HG03571 (cell line): Measurements from ENCODE around the gene CDH4.

Experiments
- ATAC-seq: cut with Tn5 transposase; IDR thresholded peaks from one replicate; pipeline ENCODE4 v1.9.1; 2021; ENCODE audit not compliant: unreplicated experiment

CDH4 gene

DNA sequence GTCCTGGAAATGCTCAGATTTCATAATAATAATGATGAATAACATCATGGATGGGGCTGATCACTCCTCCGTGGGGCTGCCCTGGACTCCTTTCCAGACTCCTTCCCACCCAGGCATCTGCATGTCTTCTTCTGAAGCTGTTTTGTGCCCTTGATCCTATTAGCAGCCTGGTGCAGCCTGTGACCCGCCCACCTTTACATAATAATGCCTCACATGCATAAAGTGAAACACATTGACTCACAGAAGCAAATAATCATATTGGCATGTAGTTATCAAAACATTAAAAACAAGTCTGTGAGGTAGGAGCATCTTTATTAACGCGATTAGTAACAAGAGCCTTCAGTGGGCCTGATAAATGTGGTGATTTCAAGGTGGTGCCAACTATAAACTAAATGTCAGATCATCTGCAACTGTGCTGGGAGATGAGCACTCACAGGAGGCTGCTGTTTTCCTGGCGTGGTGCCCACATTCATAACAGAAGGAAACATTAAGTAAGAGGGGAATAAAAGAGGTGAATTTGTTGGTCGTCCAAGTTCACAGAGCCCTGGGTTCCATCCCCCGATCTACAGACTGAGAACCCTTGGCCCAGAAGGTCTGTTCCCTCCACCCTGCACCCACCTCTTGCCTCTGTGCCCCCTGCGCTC, 344.7 kb downstream of the CDH4 start:
- ATAC-seq: no peak

DNA sequence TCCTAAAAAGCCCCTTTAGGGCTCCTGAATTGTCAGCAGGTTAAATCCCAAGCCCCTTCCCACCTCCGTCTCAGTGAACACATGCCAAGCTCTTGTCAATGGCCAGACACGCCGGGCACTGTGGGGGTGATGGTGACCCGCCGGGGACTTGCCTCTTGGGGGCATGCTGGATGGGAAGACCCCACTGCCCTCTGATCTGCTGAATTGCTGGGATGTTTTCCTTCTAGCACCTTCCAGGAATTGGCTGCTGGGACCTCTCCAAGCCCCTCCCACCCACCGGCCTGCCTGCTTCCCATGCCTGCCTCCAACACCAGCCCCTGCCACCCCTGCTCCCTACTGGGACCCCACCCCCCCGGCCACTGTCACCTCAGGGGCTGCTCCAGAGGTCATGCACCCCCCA, 345.9 kb downstream of the CDH4 start:
- ATAC-seq: no peak

DNA sequence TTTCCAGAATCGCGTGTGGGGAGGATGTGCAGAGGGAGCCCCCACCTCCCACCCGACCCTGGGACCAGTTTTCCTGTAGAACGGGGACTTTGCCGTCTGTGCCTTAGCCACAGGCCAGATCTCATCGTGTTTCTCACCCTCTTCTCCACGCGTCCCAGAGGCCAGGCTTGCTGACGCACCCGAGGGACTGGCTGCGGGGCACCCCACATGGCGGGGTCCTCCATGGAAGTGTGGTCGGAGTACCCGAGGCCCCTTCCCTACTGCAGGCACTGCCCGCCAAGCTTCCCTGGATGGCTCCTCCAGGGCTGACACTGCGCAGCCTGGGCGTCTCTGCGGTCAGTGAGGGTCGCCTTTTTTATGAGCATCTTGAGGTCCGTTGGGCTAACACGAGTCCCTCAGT, 346.5 kb downstream of the CDH4 start:
- no peak for ATAC-seq

DNA sequence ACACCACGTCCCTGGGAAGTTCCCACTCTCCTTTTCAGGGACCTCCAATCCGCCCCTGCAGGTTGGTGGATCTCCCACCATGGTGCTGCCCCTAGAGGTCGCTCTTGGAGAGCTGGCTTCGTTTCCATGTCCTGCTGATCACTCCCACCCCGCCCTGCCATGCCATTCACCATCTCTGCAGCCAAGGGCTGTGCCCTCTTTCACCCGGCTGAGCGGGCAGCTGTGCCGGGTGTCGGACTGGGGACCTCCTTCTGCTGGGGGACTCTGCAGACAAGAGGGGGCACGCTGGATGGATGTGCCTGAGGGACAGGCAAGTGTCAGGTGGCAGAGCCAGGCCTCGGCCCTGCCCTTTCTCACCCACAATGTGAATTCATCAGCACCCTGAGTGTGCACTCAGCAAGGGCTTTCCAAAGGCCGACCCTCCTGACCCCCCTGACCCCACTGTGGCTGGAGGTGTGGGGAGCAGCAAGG, 347.0 kb downstream of the CDH4 start:
- no peak for ATAC-seq

DNA sequence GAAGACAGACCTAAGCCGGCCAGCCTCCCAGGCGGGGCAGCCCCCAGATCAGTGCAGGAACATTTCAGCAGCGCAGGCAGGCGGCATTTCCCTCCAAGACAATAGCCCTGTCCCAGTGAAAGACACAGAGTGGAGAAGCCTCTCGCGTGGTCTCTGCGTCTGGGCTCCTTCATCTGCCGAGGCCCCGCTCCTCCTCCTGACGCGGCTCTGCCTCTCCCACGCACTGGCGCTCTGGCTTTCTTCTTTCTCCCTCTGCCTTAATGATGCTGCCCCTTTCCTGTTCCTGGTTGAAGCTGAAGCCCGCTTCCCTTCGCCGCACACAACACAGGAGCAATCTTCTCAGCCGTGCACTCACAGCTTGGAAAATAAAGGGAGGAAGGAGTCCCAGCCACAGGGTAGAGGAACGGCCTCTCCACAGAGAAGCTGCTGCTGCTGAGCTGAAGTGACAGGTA, 347.5 kb downstream of the CDH4 start:
- no peak for ATAC-seq

DNA sequence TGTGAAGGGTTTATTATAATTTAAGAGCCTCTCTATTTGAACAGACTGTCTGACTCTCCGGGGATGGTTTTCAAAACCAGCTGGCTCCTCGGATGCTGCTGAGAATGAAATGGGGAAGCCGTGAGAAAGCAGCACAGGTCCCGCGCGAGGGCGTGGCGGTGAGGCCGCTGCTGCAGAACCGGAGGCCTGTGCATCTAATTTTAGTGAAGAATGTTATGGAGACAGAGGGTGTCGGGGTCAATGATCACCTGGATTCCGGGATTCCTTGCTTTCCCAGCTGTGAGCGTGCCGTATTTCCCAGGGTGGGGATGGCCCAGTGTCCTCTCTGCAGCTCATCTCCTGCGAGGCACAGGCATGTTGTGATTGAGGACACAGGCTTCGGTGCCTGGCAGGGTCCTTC, 348.0 kb downstream of the CDH4 start:
- no peak for ATAC-seq

GRCh38 chr20:61601361-61601760, 349.3 kb downstream of the CDH4 start:
- no peak for ATAC-seq

DNA sequence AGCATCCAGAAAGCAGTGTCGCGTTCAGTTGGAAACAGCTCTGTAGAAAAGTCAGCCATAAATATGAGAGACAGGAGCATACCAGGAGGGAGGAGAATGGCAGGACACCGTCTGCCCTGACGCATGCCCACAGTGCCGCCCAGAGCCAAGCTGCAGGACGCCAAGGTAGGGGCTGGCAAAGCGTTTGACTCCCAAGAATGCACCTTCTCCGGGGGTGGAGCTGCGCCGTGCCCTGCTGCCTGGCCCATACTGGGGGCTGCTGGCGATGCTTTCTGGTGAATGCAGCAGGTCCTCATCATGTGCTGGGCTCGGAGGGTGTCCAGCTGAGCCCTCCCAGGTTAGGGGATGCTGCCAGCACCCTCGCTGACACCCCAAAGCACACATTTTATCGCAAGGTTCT, 349.8 kb downstream of the CDH4 start:
- no peak for ATAC-seq

- ATAC-seq: no peak
Measured at GRCh38 chr20:61603715-61604114, 351.7 kb downstream of the CDH4 start.

GRCh38 chr20:61604549-61604948, 352.5 kb downstream of the CDH4 start:
- no peak for ATAC-seq

DNA sequence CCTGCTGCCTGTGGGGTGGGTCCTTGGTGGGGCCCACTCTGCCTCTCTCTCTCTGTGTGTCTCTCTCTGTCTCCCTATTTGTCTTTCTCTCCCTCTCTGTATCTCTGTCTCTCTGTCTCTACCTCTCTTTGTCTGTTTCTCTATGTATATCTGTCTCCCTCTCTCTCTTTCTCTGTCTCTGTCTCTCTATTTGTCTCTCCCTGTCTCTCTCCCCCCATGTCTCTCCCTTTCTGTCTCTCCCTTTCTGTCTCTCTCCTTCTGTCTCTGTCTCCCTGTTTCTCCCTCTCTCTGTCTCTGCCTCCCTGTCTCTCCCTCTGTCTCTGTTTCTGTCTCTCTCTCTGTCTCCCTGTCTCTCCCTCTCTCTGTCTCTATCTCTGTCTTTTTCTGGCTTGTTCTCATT, 353.2 kb downstream of the CDH4 start:
- ATAC-seq: no peak

DNA sequence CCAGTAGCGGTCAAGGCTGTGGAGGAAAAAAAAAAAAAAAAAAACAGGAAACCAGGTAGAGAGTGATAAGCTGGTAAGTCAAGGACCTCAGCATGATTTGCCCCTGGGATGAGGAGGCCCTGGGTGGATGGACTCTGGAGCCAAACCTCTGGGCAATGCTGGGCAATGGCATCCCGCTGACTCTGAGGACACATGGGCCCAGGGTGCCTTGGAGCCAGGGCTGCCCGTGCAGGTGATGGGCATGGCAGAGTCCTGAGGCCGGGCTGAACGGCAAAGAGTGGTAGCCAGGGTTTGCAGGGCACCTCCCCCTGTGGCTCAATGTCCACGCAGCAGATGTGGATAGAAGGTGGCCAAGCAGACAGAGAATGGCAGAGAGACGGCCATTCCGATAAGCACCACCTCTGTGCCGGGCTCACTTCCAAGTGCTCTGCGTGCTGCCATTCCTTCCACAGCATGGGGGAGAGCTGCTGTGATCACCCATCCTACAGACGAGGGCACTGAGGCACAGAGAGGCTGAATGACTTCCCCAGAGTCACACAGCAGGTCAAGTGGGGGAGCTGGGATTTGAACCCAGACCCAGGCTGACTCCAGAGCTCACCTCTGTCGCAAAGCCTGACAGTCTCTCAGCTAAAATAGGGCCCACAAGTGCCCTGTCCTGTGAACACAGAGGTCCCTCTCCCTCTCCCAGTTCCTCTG, 353.9 kb downstream of the CDH4 start:
- no peak for ATAC-seq

DNA sequence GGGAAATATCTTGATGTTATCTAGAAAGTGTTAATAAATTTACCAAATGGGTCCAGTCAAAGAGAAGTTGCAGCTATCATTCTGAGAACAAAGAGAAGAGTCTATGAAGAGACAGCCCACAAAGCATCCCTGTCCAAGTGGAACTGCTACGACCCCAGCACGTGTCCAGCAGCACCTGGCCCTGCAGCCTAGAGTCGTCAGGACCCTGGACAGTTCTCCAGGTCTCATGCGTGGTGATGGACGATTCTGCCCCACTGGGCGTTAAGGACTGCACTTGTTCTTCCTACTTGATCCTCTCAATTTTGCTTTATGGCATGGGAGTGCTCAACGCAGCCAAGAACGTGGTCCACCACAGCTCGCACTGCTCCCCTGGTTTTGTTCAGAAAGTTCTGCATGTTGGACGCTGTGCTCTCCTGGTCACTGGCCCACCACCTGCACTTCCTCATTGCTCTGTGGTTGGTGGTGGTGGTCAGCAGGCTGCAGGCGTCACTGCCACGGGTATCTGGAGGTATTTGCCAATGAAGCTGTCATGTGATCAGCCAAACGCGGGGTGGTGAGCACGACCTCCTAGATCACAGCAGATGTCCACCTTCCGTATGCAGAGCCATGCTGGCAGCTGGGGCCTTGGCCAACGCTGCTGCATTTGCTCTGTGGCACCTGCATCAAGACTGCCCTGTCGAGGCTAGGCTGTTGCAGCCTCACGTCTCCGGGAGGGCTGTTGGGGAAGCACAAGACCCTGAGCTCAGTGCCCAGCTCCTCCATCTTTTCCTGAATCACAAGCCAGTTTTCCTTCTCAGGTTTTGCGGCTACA, 356.4 kb downstream of the CDH4 start:
- no peak for ATAC-seq

GRCh38 chr20:61609461-61609860, 357.4 kb downstream of the CDH4 start:
- no peak for ATAC-seq

- ATAC-seq: no peak
Measured at GRCh38 chr20:61611401-61612180, 359.5 kb downstream of the CDH4 start.

DNA sequence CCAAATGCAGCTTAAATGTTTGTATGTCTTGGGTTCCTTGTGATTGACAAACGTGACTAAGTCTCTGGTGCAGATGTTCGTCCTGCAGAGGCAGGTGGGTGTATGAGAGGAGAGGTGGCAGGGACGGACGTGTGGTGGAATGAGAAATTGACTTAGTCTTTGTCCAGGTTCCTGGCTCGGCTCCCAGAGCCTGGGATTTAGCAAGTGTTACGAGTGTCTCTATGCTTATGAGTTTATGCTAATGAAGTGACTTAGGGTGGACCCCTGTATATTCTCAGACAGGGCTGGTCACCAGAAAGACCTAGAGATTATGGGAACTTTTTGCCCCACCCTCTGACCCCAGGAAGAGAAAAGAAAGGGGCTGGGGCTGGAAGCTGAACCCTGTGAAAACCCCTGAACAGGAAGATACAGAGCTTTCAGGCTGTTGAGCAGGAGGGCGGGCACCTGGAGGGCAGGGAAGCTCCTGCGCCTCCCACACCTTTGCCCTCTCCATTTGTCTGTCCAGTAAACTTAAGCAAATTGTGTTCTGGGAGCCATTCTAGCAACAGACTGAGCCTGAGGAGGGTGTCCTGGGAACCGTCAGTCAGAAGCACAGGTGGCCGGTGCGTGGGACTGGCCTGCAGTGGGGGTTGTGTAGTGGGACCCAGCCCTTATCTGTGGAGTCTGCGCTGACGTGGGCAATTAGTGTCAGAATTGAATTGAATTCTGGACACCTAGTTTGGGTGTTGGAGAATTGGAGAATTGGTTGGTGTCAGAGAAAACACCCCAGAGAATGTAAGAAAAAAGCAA, 362.1 kb downstream of the CDH4 start:
- no peak for ATAC-seq

DNA sequence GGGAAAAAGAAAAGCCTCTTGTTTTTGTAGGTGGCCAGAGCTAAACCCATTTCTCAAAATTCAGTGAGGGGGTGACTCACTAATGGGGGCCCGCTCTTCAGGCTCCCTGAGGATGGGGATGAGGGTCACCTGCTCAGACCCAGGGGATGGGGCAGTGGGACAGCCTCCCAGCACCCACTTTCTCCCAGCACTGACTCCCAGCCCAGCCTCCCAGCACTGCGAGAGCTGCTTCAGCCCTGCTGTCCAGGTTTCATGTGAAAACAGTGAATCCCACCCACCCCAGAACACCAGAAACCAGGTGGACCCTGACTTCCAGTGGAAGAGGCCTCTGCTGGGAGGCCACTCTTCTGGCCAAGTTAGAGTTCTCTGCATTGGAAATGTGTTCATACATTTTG, 362.6 kb downstream of the CDH4 start:
- ATAC-seq: no peak

DNA sequence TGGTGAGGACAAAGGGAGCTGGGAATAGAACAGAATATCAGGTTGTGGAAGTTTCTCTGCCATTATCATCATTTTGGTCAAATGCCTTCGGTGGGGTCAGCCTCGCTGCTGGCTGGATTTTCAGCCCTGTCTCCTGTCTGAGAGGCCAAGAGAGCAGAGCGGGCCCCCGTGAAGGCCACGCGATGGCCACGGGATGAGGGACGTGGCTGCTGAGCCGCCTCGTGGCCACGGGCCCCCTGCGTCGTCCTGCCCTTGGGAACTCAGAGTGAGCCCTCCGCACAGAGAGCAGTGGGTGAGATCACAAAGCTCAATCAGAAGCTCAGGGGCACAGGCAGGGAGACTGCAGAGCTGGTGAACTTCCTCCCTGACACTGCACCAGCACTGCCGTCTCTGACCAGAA, 363.7 kb downstream of the CDH4 start:
- ATAC-seq: no peak

DNA sequence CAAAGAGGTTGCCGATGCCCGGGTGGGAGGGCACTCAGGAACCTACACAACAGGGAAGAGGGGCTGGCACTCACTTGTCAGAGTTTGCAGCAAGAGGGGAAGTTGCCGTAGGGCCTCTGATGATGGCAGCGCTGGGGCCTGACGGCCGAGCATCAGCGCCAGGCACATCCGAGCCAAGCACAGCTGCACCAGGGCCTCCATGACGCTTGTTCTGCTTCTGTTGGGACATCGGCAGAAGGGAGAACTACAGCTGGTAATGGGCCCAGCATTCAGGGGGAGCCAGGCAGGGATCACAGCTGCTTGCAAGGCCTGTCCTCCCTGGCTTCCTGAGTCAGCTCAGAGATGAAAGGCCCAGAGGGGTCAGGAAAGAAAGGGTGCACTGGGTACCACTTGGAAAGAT, 367.7 kb downstream of the CDH4 start:
- ATAC-seq: no peak

GRCh38 chr20:61620174-61620573, 368.1 kb downstream of the CDH4 start:
- ATAC-seq: no peak
